GM12891 (cell line): Measurements from ENCODE around the gene UNC13C.
"Not testable (repeated sequence)": the region's sequence is repeated elsewhere in the genome, so short reads cannot be mapped to it uniquely, and the experiment has no call there.

Experiments used
- DNase-seq: peaks from one replicate; pipeline ENCODE4 v3.0.0; 2011; ENCODE audit warnings: low spot score; ENCODE audit not compliant: insufficient read length
- FAIRE-seq: peaks from 2 replicates; lab custom pipeline; 2011; peaks lifted over from hg19 to GRCh38; lab: Jason Lieb, UNC
- PAX5 ChIP-seq: IDR thresholded peaks from 2 replicates; pipeline ENCODE4 v1.6.1; 2011; ENCODE audit warnings: low read length, moderate library complexity, mild to moderate bottlenecking; ENCODE audit not compliant: insufficient read depth, severe bottlenecking
- POLR2A ChIP-seq: IDR thresholded peaks from 2 replicates; pipeline ENCODE4 v1.6.1; 2011; ENCODE audit warnings: low read depth, low read length, control low read depth
- POLR2AphosphoS5 ChIP-seq: IDR thresholded peaks from 2 replicates; pipeline ENCODE4 v1.6.1; 2011; ENCODE audit warnings: low read depth, low read length, control low read depth
- POU2F2 ChIP-seq: IDR thresholded peaks from 2 replicates; pipeline ENCODE4 v1.6.1; 2011; ENCODE audit warnings: low read depth, mild to moderate bottlenecking, control low read depth, low read length, moderate library complexity
- SPI1 ChIP-seq: IDR thresholded peaks from 2 replicates; pipeline ENCODE4 v1.6.1; 2011; ENCODE audit warnings: low read depth, low read length, control low read depth
- TAF1 ChIP-seq: IDR thresholded peaks from 2 replicates; pipeline ENCODE4 v1.6.1; 2011; ENCODE audit warnings: low read depth, low read length, control low read depth

UNC13C gene

GRCh38 chr15:54387799-54388198 is 409.6 kb downstream of the UNC13C start:
- no peak for DNase-seq
- TF ChIP-seq POU2F2 (no peak), PAX5 (no peak), SPI1 (no peak), POLR2AphosphoS5 (no peak), POLR2A (no peak), TAF1 (no peak)
- FAIRE-seq, result no peak

GRCh38 chr15:54388746-54389145 is 410.5 kb downstream of the UNC13C start:
- no peak for DNase-seq
- FAIRE-seq, result no peak
- no peak for TF ChIP-seq POU2F2
- TF ChIP-seq TAF1, result no peak
- TF ChIP-seq PAX5, result no peak
- no peak for TF ChIP-seq POLR2A
- no peak for TF ChIP-seq SPI1
- TF ChIP-seq POLR2AphosphoS5, result no peak

GRCh38 chr15:54410481-54410880 is 432.2 kb downstream of the UNC13C start:
- no peak for DNase-seq
- no peak for FAIRE-seq
- TF ChIP-seq POLR2AphosphoS5 (no peak), SPI1 (no peak), POU2F2 (no peak), TAF1 (no peak), POLR2A (no peak), PAX5 (no peak)

DNA sequence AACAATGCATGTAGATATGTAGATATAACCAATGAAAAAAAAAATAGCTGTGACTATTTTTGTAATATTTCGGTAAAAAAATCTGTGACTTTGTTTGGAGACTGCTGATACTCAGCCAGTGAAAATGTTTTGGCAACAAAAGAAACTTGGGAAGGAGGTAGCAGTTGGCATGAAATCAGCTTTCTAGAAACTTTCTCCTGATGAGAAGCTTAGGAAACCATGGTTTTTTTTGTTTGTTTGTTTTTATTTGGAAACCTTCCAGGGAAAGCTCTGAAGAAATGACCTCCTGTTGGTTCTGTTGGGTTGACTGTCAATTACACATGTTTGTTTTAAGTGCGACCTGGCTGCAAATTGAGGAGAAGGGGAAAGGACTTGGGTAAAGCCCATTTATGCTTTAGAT is 445.9 kb downstream of the UNC13C start:
- no peak for TF ChIP-seq POLR2AphosphoS5
- no peak for TF ChIP-seq PAX5
- no peak for DNase-seq
- FAIRE-seq, result no peak

DNA sequence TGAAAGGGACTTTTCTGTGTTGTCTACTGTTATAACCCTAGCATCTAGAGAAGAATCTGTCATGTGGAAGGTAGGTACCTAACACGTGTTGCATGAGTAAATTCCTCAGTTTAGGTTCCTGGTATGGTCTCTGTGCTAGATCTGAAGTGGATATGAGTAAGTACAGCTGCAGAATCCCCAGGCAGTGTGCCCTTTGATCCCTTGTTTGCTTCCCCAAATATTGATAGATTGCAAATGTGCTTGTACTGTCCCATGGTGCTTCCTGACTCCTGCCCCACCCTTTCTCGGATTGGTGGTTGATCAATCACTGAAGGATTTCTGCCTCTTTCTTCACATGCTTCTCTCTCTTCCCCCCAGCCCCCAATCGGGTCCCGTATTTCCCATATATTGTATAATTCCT is 450.4 kb downstream of the UNC13C start:
- DNase-seq, result no peak
- TF ChIP-seq PAX5 (no peak), SPI1 (no peak), POU2F2 (no peak), POLR2AphosphoS5 (no peak), TAF1 (no peak), POLR2A (no peak)
- FAIRE-seq, result no peak

DNA sequence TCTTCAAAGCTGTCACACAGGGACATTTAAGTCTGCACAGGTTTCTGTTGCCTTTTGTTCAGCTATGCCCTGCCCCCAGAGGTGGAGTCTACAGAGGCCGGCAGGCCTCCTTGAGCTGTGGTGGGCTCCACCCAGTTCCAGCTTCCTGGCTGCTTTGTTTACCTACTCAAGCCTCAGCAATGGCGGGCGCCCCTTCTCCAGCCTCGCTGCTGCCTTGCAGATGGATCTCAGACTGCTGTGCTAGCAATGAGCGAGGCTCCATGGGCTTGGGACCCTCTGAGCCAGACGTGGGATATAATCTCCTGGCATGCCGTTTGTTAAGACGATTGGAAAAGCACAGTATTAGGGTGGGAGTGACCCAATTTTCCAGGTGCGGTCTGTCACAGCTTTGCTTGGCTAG is 472.0 kb downstream of the UNC13C start:
- FAIRE-seq, DNase-seq: not testable (repeated sequence)

DNA sequence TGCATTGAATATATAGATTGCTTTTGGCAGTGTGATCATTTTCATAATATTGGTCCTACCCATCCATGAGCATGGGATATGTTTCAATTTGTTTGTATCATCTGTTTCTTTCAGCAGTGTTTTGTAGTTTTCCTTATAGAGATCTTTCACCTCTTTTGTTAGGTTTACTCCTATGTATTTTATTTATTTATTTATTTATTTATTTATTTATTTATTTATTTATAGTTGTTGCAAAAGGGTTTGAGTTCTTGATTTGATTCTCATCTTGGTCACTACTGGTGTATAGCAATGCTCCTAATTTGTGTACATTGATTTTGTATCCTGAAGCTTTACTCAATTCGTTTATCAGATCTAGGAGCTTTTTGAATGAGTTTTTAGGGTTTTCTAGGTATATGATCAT is 478.2 kb downstream of the UNC13C start:
- DNase-seq (no peak), FAIRE-seq (no peak)
- TF ChIP-seq TAF1 (no peak), POLR2A (no peak), POU2F2 (no peak)

GRCh38 chr15:54462511-54462913 is 484.3 kb downstream of the UNC13C start:
- no peak for TF ChIP-seq SPI1
- FAIRE-seq, result no peak
- no peak for DNase-seq

- TF ChIP-seq SPI1, result no peak
- TF ChIP-seq POLR2AphosphoS5, result no peak
- no peak for TF ChIP-seq PAX5
- TF ChIP-seq POU2F2, result no peak
- TF ChIP-seq TAF1, result no peak
- DNase-seq (no peak), FAIRE-seq (no peak)
These were observed 503.6 kb downstream of the UNC13C start for GRCh38 chr15:54481819-54482218.

- FAIRE-seq, result no peak
These were observed 504.0 kb downstream of the UNC13C start for GRCh38 chr15:54482251-54482650.

GRCh38 chr15:54500330-54500729 is 522.1 kb downstream of the UNC13C start:
- TF ChIP-seq POU2F2, result no peak
- no peak for TF ChIP-seq POLR2AphosphoS5
- TF ChIP-seq SPI1, result no peak
- TF ChIP-seq POLR2A, result no peak
- TF ChIP-seq TAF1, result no peak
- no peak for TF ChIP-seq PAX5
- DNase-seq, result no peak
- FAIRE-seq, result no peak

More at GRCh38 chr15:54482251-54482650, 504.0 kb downstream of the UNC13C start:
- TF ChIP-seq POLR2AphosphoS5 (no peak), TAF1 (no peak), POU2F2 (no peak), POLR2A (no peak), PAX5 (no peak), SPI1 (no peak)
- no peak for DNase-seq
